Gastroesophageal sphincter (tissue), 4 donors: ENCODE measurements around the gene RBM15B. TPM values are rescaled to one million over a fixed set of nuclear protein-coding genes. Genes with fewer than 3 reads are reported as not detected.

Experiments used
- ATAC-seq: fragments of 150-250 bp; one replicate; pipeline ENCODE4 v1.9.1; 2016; ENCODE audit warnings: mild to moderate bottlenecking, moderate library complexity
- H3K27ac ChIP-seq, 4 donors: fragments of 200-600 bp; sonication (generic) in 3 of 4; 1 replicate in 3 of 4; 2 replicates in 1 of 4; pipeline ENCODE4 v1.5.1; 2016 to 2019
- H3K27me3 ChIP-seq: fragments of 200-600 bp; sonication (generic); one replicate; pipeline ENCODE4 v1.5.1; 2019
- H3K36me3 ChIP-seq, 2 donors: fragments of 200-600 bp; sonication (generic); one replicate each; pipeline ENCODE4 v1.5.1; 2019; ENCODE audit warnings: control low read depth in 1 of 2
- H3K4me1 ChIP-seq, 3 donors: fragments of 200-600 bp; sonication (generic); 1 replicate in 2 of 3; 2 replicates in 1 of 3; pipeline ENCODE4 v1.5.1; 2016 to 2019; ENCODE audit warnings: control low read depth in 2 of 3
- H3K4me3 ChIP-seq, 2 donors: fragments of 200-600 bp; sonication (generic); one replicate each; pipeline ENCODE4 v1.5.1; 2019; ENCODE audit warnings: mild to moderate bottlenecking in 1 of 2, moderate library complexity in 1 of 2
- H3K9me3 ChIP-seq, 3 donors: fragments of 200-600 bp; sonication (generic); one replicate each; pipeline ENCODE4 v1.5.1; 2017 to 2019; ENCODE audit warnings: control low read depth in 2 of 3
- EP300 ChIP-seq: sonication (generic); formaldehyde crosslinking; IDR thresholded peaks from one replicate; pipeline ENCODE4 v1.6.1; 2017; ENCODE audit warnings: antibody characterized with exemption, mild to moderate bottlenecking
- POLR2A ChIP-seq, 2 donors: fragments of 450-650 bp; IDR thresholded peaks; one replicate each; pipeline ENCODE4 v1.6.1; 2017; ENCODE audit warnings: antibody characterized with exemption in 2 of 2, mild to moderate bottlenecking in 2 of 2, moderate library complexity in 1 of 2
- POLR2AphosphoS5 ChIP-seq: sonication (generic); formaldehyde crosslinking; IDR thresholded peaks from one replicate; pipeline ENCODE4 v1.6.1; 2017; ENCODE audit warnings: antibody characterized with exemption
- WGBS, 2 donors: methylation state at CpG; one replicate each; pipeline ENCODE4 v1.1.5; 2018; ENCODE audit warnings: low coverage in 1 of 2; 5-methylcytosine and 5-hydroxymethylcytosine counted together
- total RNA-seq, 4 donors: library from RNA; depleted of rRNA; stranded (reverse); fragments of >200 nt; gene quantifications; one replicate each; pipeline ENCODE4 v1.1.0, GENCODE V29; 2016
- TF ChIP-seq, protein P1 (sequence below), 4 experiments: fragments of 200-600 bp in 2 of 4; fragments of 450-650 bp in 2 of 4; sonication (generic) in 1 of 4; IDR thresholded peaks; one replicate each; pipeline ENCODE4 v1.5.1; 2017 to 2019; ENCODE audit warnings: antibody characterized with exemption in 4 of 4, mild to moderate bottlenecking in 2 of 4, moderate library complexity in 2 of 4

The RBM15B gene
- total RNA-seq, 4 donors from 2014 or later = 28.5 to 51.1 (median 32.7) TPM

DNA sequence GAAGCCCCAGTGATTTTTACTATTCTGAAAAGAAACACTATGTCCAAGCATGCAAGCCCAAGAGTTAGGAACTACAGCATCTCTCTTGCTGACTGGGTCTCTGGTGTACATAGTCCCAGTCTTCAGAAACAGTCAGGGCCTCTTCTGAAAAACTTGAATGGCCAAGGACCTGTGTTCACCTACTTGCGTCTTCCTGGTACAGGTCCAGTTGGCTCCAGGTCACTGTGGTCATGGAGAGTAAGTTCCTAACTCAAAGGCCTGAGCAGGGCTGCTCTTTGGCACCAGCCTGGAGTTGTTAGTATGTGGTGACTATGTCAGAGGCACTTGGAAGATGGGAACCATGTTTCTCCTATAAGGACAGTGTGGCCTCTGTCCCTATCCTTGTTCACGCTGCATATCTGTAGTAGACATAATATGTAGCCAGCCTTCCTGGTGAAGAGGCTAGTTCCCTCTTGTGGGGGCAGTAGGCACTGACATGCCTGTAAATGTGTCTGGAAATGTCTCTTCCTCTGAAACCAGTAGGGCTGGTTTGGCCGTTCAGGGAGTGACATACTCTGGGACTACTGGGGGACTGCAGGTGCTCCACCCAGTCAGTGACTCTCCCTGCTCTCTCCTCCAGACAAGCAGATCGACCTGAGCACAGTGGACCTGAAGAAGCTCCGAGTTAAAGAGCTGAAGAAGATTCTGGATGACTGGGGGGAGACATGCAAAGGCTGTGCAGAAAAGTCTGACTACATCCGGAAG, 2.6 kb upstream of the RBM15B start:
- Histone ChIP-seq H3K27me3 (no peaks in the 10 kb centered on the region), H3K4me1 (peaks cover 0 to 73% (median 39%) of the 10 kb centered on the region in 3 donors), H3K36me3 (peaks cover 0 to 44% of the 10 kb centered on the region in 2 donors), H3K4me3 (no peak overlapping the region), H3K9me3 (no peaks in the 10 kb centered on the region), H3K27ac (no peak overlapping the region)
- no peak for ATAC-seq
- TF ChIP-seq POLR2AphosphoS5 (no peak), EP300 (no peak), POLR2A (IDR thresholded peaks at IDR 0.05) (no peak)
- TF ChIP-seq, protein P1, sequence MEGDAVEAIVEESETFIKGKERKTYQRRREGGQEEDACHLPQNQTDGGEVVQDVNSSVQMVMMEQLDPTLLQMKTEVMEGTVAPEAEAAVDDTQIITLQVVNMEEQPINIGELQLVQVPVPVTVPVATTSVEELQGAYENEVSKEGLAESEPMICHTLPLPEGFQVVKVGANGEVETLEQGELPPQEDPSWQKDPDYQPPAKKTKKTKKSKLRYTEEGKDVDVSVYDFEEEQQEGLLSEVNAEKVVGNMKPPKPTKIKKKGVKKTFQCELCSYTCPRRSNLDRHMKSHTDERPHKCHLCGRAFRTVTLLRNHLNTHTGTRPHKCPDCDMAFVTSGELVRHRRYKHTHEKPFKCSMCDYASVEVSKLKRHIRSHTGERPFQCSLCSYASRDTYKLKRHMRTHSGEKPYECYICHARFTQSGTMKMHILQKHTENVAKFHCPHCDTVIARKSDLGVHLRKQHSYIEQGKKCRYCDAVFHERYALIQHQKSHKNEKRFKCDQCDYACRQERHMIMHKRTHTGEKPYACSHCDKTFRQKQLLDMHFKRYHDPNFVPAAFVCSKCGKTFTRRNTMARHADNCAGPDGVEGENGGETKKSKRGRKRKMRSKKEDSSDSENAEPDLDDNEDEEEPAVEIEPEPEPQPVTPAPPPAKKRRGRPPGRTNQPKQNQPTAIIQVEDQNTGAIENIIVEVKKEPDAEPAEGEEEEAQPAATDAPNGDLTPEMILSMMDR (IDR thresholded peaks at IDR 0.05) = no peak
- 79 to 80% methylated on average over 1 to 3 of the region's 6 CpGs for WGBS, 2 donors

DNA sequence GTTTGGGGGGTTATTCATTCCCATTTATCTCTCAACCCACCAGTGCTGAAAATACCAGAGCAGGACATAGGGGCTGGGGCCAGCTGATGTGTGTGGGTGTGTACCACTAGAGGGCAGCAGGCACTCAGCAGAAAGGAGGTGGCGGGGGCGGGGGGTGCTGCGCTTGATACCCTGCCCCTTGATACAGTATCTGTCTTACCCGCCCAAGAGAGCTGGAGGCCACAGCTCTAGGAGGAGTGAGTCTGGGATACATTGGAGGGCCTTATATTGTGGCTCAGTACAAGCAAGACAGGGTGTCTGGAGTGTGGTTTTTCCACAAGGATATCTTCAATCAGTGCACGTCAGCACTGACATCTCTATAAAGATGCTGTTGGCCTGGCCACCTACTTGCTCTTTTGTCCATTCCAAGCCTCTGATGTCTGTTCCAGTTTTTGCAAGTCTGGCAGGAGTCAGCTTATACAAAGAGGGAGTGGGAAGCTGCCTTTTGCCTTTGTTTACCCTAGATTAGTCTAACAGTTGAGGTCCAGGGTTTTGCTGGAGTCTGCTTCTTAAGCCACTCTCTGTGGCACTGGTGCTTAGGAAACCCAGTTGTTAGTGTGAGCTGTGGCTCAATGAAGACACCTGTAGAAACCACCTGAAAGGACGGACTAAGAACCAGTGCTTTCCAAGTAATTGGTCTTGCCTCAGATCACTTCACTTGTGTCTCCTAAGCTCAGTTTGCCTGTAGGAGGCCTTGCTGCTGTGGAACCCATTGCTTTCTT, 1.5 kb upstream of the RBM15B start:
- no peaks in the 10 kb centered on the region for H3K9me3 ChIP-seq
- H3K27ac ChIP-seq = peak overlapping the region in 3 of 4 donors; percentile 25 to 93 (median 92)
- peaks cover 0 to 56% of the 10 kb centered on the region in 2 donors for H3K36me3 ChIP-seq
- WGBS, 2 donors = 40 to 50% methylated on average over 1 to 4 of the region's 6 CpGs
- TF ChIP-seq POLR2A (IDR thresholded peaks at IDR 0.05) = no peak
- TF ChIP-seq, protein P1 (IDR thresholded peaks at IDR 0.05) = peak in 3 of 4 experiments; percentile 31 to 79 (median 54)
- H3K4me3 ChIP-seq = no peak overlapping the region
- peaks cover 0 to 75% (median 41%) of the 10 kb centered on the region in 3 donors for H3K4me1 ChIP-seq
- no peaks in the 10 kb centered on the region for H3K27me3 ChIP-seq
- ATAC-seq = no peak

DNA sequence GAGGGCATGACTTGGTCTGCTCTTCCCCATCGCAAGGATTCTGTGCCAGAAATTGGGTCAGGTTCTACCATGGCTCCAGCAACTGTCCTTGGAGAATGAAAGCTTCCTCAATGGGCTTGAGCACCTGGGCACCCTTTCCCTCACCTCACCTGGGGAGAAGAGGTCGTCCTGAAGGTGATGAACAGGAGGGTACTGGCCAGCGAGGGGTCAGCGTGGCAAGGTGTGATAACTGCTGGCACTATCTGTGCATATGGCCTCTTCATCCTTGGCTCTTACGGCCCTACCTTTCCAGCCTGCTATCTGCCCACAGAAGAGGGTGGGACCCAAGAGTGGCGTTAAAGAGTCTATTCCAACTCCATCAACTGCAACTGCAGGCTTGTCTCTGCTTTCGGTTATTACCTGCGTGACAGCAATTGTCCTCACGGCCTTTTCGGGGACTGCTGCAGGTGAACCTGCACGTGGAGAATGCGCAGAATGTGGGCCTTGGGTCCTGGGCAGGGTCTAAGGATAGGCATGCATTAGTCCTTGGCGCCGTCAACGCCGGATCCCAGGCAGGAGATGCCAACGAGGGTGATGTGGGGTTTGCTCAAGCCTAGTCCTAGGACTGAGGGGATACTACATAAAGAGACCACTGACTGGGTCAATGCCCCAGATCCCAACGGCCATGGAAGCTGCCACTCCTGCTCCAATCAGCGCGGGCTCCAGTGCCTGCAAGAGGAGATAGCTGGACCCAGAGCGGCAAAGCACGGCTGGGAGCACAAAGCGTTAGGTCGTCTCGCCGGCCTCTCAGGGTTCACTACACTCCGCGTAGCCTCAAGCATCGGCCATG, 625 bp upstream of the RBM15B start:
- Histone ChIP-seq H3K27ac (peak overlapping the region in 3 of 4 donors; percentile 92 to 94 (median 93)), H3K4me3 (peak overlapping the region in 1 of 2 donors; percentile 86), H3K4me1 (peaks cover 0 to 82% (median 41%) of the 10 kb centered on the region in 3 donors), H3K36me3 (peaks cover 0 to 64% of the 10 kb centered on the region in 2 donors), H3K9me3 (no peaks in the 10 kb centered on the region), H3K27me3 (no peaks in the 10 kb centered on the region)
- ATAC-seq = no peak
- 83% methylated on average over 5 of the region's 29 CpGs; no CpG with 5 or more reads in 1 of the 2 donors for WGBS, 2 donors
- no peak for TF ChIP-seq EP300
- TF ChIP-seq, protein P1 (IDR thresholded peaks at IDR 0.05) = no peak
- TF ChIP-seq POLR2A (IDR thresholded peaks at IDR 0.05) = no peak
- no peak for TF ChIP-seq POLR2AphosphoS5

DNA sequence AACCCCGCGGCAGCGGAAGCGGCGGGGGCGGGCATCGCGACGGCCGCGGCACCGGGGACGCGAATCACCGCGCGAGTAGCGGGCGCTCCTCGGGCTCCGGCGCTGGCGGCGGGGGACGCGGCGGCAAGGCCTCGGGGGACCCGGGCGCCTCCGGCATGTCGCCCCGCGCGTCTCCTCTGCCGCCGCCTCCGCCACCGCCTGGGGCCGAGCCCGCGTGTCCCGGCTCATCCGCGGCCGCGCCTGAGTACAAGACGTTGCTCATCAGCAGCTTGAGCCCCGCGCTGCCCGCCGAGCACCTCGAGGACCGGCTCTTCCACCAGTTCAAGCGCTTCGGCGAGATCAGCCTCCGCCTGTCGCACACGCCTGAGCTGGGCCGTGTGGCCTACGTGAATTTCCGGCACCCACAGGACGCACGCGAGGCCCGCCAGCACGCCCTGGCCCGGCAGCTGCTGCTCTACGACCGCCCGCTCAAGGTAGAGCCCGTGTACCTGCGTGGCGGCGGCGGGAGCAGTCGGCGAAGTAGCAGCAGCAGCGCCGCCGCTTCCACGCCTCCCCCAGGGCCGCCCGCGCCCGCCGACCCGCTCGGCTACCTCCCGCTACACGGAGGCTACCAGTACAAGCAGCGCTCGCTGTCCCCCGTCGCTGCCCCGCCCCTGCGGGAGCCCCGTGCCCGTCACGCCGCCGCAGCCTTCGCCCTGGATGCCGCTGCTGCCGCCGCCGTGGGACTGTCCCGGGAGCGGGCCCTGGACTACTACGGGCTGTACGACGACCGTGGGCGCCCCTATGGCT, 675 bp downstream of the RBM15B start:
- H3K36me3 ChIP-seq = peaks cover 0 to 77% of the 10 kb centered on the region in 2 donors

More for the DNA sequence above, 675 bp downstream of the RBM15B start:
- peak overlapping the region; percentile 42 to 86 for H3K4me3 ChIP-seq
- H3K27ac ChIP-seq = peak overlapping the region; percentile 40 to 94 (median 92)
- no peaks in the 10 kb centered on the region for H3K27me3 ChIP-seq
- peaks cover 0 to 82% (median 35%) of the 10 kb centered on the region in 3 donors for H3K4me1 ChIP-seq
- ATAC-seq = peak; percentile 1
- WGBS, 2 donors = 60% methylated on average over 1 of the region's 115 CpGs; no CpG with 5 or more reads in 1 of the 2 donors
- H3K9me3 ChIP-seq = no peaks in the 10 kb centered on the region
- TF ChIP-seq, protein P1 (IDR thresholded peaks at IDR 0.05) = no peak
- TF ChIP-seq EP300 = no peak
- TF ChIP-seq POLR2A (IDR thresholded peaks at IDR 0.05) = no peak
- TF ChIP-seq POLR2AphosphoS5 = no peak
